ENCODE results near the gene CAPNS1. TPM values are rescaled to one million over a fixed set of nuclear protein-coding genes. Genes with fewer than 3 reads are reported as not detected.

Gene CAPNS1
- polyA plus RNA-seq, 2 of the 4 experiments (the other 2 are of a cell fraction) = 1,236 to 1,551 TPM

DNA sequence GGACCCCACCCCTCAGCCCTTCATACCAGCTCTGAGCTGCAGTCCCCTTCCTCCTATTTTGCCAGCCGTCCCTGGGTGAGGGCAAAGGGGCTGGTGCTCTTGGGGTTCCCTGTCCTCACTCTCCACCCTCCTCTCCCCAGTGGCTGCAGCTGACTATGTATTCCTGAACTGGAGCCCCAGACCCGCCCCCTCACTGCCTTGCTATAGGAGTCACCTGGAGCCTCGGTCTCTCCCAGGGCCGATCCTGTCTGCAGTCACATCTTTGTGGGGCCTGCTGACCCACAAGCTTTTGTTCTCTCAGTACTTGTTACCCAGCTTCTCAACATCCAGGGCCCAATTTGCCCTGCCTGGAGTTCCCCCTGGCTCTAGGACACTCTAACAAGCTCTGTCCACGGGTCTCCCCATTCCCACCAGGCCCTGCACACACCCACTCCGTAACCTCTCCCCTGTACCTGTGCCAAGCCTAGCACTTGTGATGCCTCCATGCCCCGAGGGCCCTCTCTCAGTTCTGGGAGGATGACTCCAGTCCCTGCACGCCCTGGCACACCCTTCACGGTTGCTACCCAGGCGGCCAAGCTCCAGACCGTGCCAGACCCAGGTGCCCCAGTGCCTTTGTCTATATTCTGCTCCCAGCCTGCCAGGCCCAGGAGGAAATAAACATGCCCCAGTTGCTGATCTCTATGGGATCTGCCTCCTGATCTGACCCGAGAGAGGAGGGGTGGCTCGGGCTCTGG, 10.0 kb downstream of the CAPNS1 start (continued):
- no peak for TF ChIP-seq HDAC2 (IDR thresholded peaks at IDR 0.05)
- no peak for TF ChIP-seq MYC (IDR thresholded peaks at IDR 0.05; ENCODE audit: borderline replicate concordance, low read length)

DNA sequence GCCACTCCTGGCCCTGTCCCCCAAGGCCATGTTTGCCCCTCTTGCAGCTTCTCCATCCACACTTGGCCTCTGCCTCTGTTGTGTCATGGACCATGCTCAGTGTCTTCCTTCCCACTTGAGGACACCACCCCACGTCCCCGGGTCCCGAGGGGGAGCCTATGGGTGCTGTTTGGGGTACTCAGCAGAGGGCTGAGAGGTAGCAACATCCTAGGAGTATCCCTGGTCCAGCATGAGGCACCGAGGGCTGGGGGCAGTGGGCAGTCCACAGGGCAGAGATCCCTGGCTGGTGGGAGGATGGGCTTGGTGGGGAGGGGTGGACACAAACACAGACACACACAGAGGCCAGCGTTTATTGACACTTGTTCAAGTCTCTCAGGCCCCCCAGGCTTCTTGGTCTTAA, 10.7 kb downstream of the CAPNS1 start:
- DNase-seq (ENCODE audit: low read depth in 1 of 2, low spot score in 1 of 2) = no peak
- ChIA-PET CTCF (interaction anchor here (0.6 to 7.2 kb wide), 4 partner anchors 21 to 90 kb away, joined by 3 to 67 read pairs (median 6); partner anchors contain the start of gene ZNF565), POLR2A (interaction anchor here (0.7 to 1.1 kb wide), 3 partner anchors 23 to 36 kb away, joined by 3 to 4 read pairs (median 4); partner anchors contain the start of genes POLR2I and TBCB)
- Histone ChIP-seq H3K4me3 (no peak overlapping the region), H3K9me3 (no peaks in the 10 kb centered on the region), H3K4me1 (no peaks in the 10 kb centered on the region), H3K27ac (no peak overlapping the region), H3K4me2 (no peak overlapping the region)
- peak; percentile 8 to 25; a peak in 3 of 6 replicates for ATAC-seq
- FAIRE-seq = no peak
- TF ChIP-seq POLR2AphosphoS2 (conservative IDR thresholded peaks at IDR 0.05; ENCODE audit: low read length) (no peak), CTCF (IDR thresholded peaks at IDR 0.05) (no peak), BHLHE40 (IDR thresholded peaks at IDR 0.05; ENCODE audit: low read depth, low read length) (no peak), EHMT2 (IDR thresholded peaks at IDR 0.05; ENCODE audit: low read depth) (no peak)
- 82% methylated on average over 5 of the region's 5 CpGs for WGBS (ENCODE audit: missing lambda C conversion rate)

- no peak for DNase-seq (ENCODE audit: low read depth in 1 of 2, low spot score in 1 of 2)
- Histone ChIP-seq H3K4me3 (no peak overlapping the region), H3K9me3 (no peaks in the 10 kb centered on the region), H3K27ac (no peak overlapping the region), H3K4me2 (no peak overlapping the region), H3K4me1 (no peaks in the 10 kb centered on the region)
- FAIRE-seq = no peak
- WGBS (ENCODE audit: missing lambda C conversion rate) = 93% methylated on average over 46 of the region's 47 CpGs
- CTCF ChIA-PET = interaction anchor here (0.6 to 7.2 kb wide), 5 partner anchors 10 to 90 kb away, joined by 3 to 67 read pairs (median 5); partner anchors contain the start of gene ZNF565
- peak; percentile 8 to 10; a peak in 5 of 6 replicates for ATAC-seq
- POLR2A ChIA-PET = interaction anchor here (0.7 to 1.1 kb wide), 3 partner anchors 15 to 37 kb away, joined by 3 to 5 read pairs (median 4); partner anchors contain the start of gene POLR2I
- no peak for TF ChIP-seq POLR2A (IDR thresholded peaks at IDR 0.05; ENCODE audit: low read length)
- no peak for TF ChIP-seq CTCF (IDR thresholded peaks at IDR 0.05)
- TF ChIP-seq TP53 (CRISPR knock-in tag; IDR thresholded peaks at IDR 0.05) = no peak
- no peak for TF ChIP-seq EHF (CRISPR knock-in tag; IDR thresholded peaks at IDR 0.05)
- no peak for TF ChIP-seq POLR2AphosphoS2 (conservative IDR thresholded peaks at IDR 0.05; ENCODE audit: low read length)
- no peak for TF ChIP-seq ZNF302 (CRISPR knock-in tag; IDR thresholded peaks at IDR 0.05)
- no peak for TF ChIP-seq JUNB (IDR thresholded peaks at IDR 0.05)
- no peak for TF ChIP-seq HOXB5 (CRISPR knock-in tag; IDR thresholded peaks at IDR 0.05)
- no peak for TF ChIP-seq EHMT2 (IDR thresholded peaks at IDR 0.05; ENCODE audit: low read depth)
These were observed 11.5 kb downstream of the CAPNS1 start for GRCh38 chr19:36151144-36152018.

DNA sequence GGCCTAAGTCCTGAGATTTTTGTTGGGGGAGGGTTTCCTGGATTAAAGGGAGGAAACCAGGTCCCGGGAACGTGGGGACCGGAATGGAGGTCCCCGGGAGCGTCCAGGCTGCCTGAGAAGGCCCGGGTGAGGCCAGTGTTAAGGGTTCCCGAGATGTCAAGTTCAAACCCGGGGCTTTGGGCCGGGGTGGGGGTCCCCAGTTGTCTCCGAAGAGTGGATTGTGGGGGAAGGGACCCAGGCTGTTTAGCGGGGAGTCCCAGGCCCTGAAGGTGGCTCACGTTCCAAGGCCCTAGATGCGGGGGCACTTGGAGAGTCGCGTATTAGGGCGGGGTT, 12.1 kb downstream of the CAPNS1 start:
- DNase-seq (ENCODE audit: low read depth in 1 of 2, low spot score in 1 of 2) = no peak
- no peaks in the 10 kb centered on the region for H3K4me1 ChIP-seq
- H3K4me3 ChIP-seq = no peak overlapping the region
- CTCF ChIA-PET = interaction anchor here (2.1 to 7.2 kb wide), 2 partner anchors 10 to 25 kb away, joined by 5 to 67 read pairs; no protein-coding TSS in a partner anchor
- 92% methylated on average over 16 of the region's 16 CpGs for WGBS (ENCODE audit: missing lambda C conversion rate)
- H3K9me3 ChIP-seq = no peaks in the 10 kb centered on the region
- no peak overlapping the region for H3K4me2 ChIP-seq
- no peak for ATAC-seq
- TF ChIP-seq CEBPB (IDR thresholded peaks at IDR 0.05) (no peak), NPAS2 (CRISPR knock-in tag; IDR thresholded peaks at IDR 0.05; ENCODE audit: borderline replicate concordance) (no peak), TP53 (CRISPR knock-in tag; IDR thresholded peaks at IDR 0.05) (0 out of 2 replicates have a peak, but pooled peaks have one; percentile 24), ZSCAN20 (CRISPR knock-in tag; IDR thresholded peaks at IDR 0.05) (no peak), POLR2AphosphoS2 (conservative IDR thresholded peaks at IDR 0.05; ENCODE audit: low read length) (0 out of 2 replicates have a peak, but pooled peaks have one; percentile 70)
- POLR2A ChIA-PET = interaction anchor here (1.0 kb wide), 1 partner anchor 16 kb away, joined by 5 read pairs; no protein-coding TSS in a partner anchor
- no peak for FAIRE-seq
- no peak overlapping the region for H3K27ac ChIP-seq

Measured in A549 (cell line).